HL-60 (cell line): ENCODE results near the gene DEXI.

Experiments used
- GABPA ChIP-seq: IDR thresholded peaks from 2 replicates; pipeline ENCODE4 v1.6.1; 2012; ENCODE audit warnings: low read depth
- POLR2AphosphoS5 ChIP-seq: IDR thresholded peaks from 2 replicates; pipeline ENCODE4 v1.6.1; 2012; ENCODE audit warnings: low read depth
- REST ChIP-seq: IDR thresholded peaks from 2 replicates; pipeline ENCODE4 v1.6.1; 2012; ENCODE audit warnings: low read depth; ENCODE audit not compliant: insufficient replicate concordance
- SPI1 ChIP-seq: IDR thresholded peaks from 2 replicates; pipeline ENCODE4 v1.6.1; 2012; ENCODE audit warnings: low read depth, mild to moderate bottlenecking, borderline replicate concordance
- TF ChIP-seq, protein P1 (sequence below): IDR thresholded peaks from one replicate; pipeline ENCODE4 v1.5.1; 2011; ENCODE audit warnings: low read length, control low read depth, inconsistent platforms; ENCODE audit not compliant: insufficient read depth

GRCh38 chr16:10940501-10941079 is 1.7 kb downstream of the DEXI start:
- TF ChIP-seq, protein P1, sequence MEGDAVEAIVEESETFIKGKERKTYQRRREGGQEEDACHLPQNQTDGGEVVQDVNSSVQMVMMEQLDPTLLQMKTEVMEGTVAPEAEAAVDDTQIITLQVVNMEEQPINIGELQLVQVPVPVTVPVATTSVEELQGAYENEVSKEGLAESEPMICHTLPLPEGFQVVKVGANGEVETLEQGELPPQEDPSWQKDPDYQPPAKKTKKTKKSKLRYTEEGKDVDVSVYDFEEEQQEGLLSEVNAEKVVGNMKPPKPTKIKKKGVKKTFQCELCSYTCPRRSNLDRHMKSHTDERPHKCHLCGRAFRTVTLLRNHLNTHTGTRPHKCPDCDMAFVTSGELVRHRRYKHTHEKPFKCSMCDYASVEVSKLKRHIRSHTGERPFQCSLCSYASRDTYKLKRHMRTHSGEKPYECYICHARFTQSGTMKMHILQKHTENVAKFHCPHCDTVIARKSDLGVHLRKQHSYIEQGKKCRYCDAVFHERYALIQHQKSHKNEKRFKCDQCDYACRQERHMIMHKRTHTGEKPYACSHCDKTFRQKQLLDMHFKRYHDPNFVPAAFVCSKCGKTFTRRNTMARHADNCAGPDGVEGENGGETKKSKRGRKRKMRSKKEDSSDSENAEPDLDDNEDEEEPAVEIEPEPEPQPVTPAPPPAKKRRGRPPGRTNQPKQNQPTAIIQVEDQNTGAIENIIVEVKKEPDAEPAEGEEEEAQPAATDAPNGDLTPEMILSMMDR = no peak
- TF ChIP-seq GABPA (no peak), POLR2AphosphoS5 (no peak), REST (no peak), SPI1 (no peak)
